HFF-Myc (cell line): ENCODE results near the gene GBA2.

ENCODE experiments used
- DNase-seq: peaks from one replicate; pipeline ENCODE4 v3.0.0-alpha.2; 2011; ENCODE audit warnings: low read depth; ENCODE audit errors: extremely low read depth
- H3K4me3 ChIP-seq: replicated peaks from 2 replicates; pipeline ENCODE4 v1.5.1; 2011; ENCODE audit warnings: low read depth, mild to moderate bottlenecking, control low read depth, low read length
- CTCF ChIP-seq: IDR thresholded peaks from 2 replicates; pipeline ENCODE4 v1.5.1; 2012; ENCODE audit warnings: mild to moderate bottlenecking, low read depth, low read length, control low read depth; ENCODE audit errors: missing control alignments

Gene GBA2

GRCh38 chr9:35781066-35781465 lies 32.0 kb upstream of the GBA2 start:
- no peak overlapping the region for H3K4me3 ChIP-seq
- TF ChIP-seq CTCF = no peak
- DNase-seq = no peak

GRCh38 chr9:35778496-35778895 lies 29.5 kb upstream of the GBA2 start:
- no peak for TF ChIP-seq CTCF
- H3K4me3 ChIP-seq = no peak overlapping the region
- DNase-seq = no peak

GRCh38 chr9:35776018-35776417 lies 27.0 kb upstream of the GBA2 start:
- no peak overlapping the region for H3K4me3 ChIP-seq
- no peak for DNase-seq
- no peak for TF ChIP-seq CTCF

GRCh38 chr9:35774907-35775635 lies 26.0 kb upstream of the GBA2 start:
- no peak for DNase-seq
- no peak overlapping the region for H3K4me3 ChIP-seq
- TF ChIP-seq CTCF = no peak

- H3K4me3 ChIP-seq = no peak overlapping the region
- no peak for DNase-seq
- TF ChIP-seq CTCF = no peak
These were observed 22.9 kb upstream of the GBA2 start for GRCh38 chr9:35771943-35772342.

GRCh38 chr9:35771534-35771933 lies 22.5 kb upstream of the GBA2 start:
- DNase-seq = no peak
- H3K4me3 ChIP-seq = no peak overlapping the region
- TF ChIP-seq CTCF = no peak

GRCh38 chr9:35771075-35771433 lies 22.0 kb upstream of the GBA2 start:
- DNase-seq = no peak
- no peak for TF ChIP-seq CTCF
- no peak overlapping the region for H3K4me3 ChIP-seq
